ENCODE results near the gene SMC5.

The SMC5 gene

GRCh38 chr9:70403618-70404025 is 144.8 kb downstream of the SMC5 start:
- H3K9me3 ChIP-seq (ENCODE audit: control insufficient read depth, insufficient read depth, low read length), result no peaks in the 10 kb centered on the region
- no peaks in the 10 kb centered on the region for H3K27me3 ChIP-seq (ENCODE audit: control insufficient read depth, insufficient read depth, low read length)
- no peak overlapping the region for H3K4me3 ChIP-seq (ENCODE audit: low read depth, low read length)
- H3K9ac ChIP-seq (ENCODE audit: low read depth, low read length), result no peak overlapping the region
- H3K4me1 ChIP-seq (ENCODE audit: control insufficient read depth, insufficient read depth, low read length), result peaks cover 19% of the 10 kb centered on the region
- H3K36me3 ChIP-seq (ENCODE audit: control insufficient read depth, insufficient read depth, low read length), result no peaks in the 10 kb centered on the region
- H3K27ac ChIP-seq (ENCODE audit: low read depth, low read length), result no peak overlapping the region

- no peak overlapping the region for H3K27ac ChIP-seq (ENCODE audit: low read depth, low read length)
- H3K4me1 ChIP-seq (ENCODE audit: control insufficient read depth, insufficient read depth, low read length), result peaks cover 19% of the 10 kb centered on the region
- no peaks in the 10 kb centered on the region for H3K36me3 ChIP-seq (ENCODE audit: control insufficient read depth, insufficient read depth, low read length)
- no peak overlapping the region for H3K4me3 ChIP-seq (ENCODE audit: low read depth, low read length)
- H3K9ac ChIP-seq (ENCODE audit: low read depth, low read length), result no peak overlapping the region
- H3K9me3 ChIP-seq (ENCODE audit: control insufficient read depth, insufficient read depth, low read length), result no peaks in the 10 kb centered on the region
- H3K27me3 ChIP-seq (ENCODE audit: control insufficient read depth, insufficient read depth, low read length), result no peaks in the 10 kb centered on the region
Observed at GRCh38 chr9:70404261-70404660, 145.5 kb downstream of the SMC5 start.
